Natural killer cell (primary cell): ENCODE results near the gene MON1B. TPM values are rescaled to one million over a fixed set of nuclear protein-coding genes. Genes with fewer than 3 reads are reported as not detected.
A peak's percentile ranks its signal among the peaks of the same experiment; 100 is the strongest.

ENCODE experiments used
- ATAC-seq, 3 donors: fragments of 150-1000 bp in 2 of 3; fragments of 200-7000 bp in 1 of 3; cut with Tn5 transposase; 1 replicate in 1 of 3; 2 replicates in 2 of 3; pipeline ENCODE4 v1.10.0; 2021; ENCODE audit warnings: mild to moderate bottlenecking in 2 of 3, moderate library complexity in 2 of 3
- DNase-seq, 2 donors: peaks; one replicate each; pipeline versions ENCODE4 v3.0.0 to v3.0.0-alpha.2; 2013 to 2021; ENCODE audit warnings: mixed read lengths in 1 of 2
- H3K27ac ChIP-seq: one replicate; pipeline ENCODE4 v1.5.1; 2013; ENCODE audit warnings: mild to moderate bottlenecking, low read length
- H3K27me3 ChIP-seq: one replicate; pipeline ENCODE4 v1.6.1; 2013; ENCODE audit warnings: low read length; ENCODE audit not compliant: control insufficient read depth, insufficient read depth
- H3K36me3 ChIP-seq: one replicate; pipeline ENCODE4 v1.6.1; 2013; ENCODE audit warnings: low read length; ENCODE audit not compliant: control insufficient read depth, insufficient read depth
- H3K4me1 ChIP-seq: one replicate; pipeline ENCODE4 v1.6.1; 2013; ENCODE audit warnings: low read length; ENCODE audit not compliant: control insufficient read depth, insufficient read depth
- H3K4me3 ChIP-seq: one replicate; pipeline ENCODE4 v1.5.1; 2013; ENCODE audit warnings: low read length
- H3K9me3 ChIP-seq: one replicate; pipeline ENCODE4 v1.6.1; 2013; ENCODE audit warnings: low read length; ENCODE audit not compliant: control insufficient read depth, insufficient read depth
- H3K27ac Mint-ChIP-seq, 2 donors: one replicate each; pipeline ENCODE4 v1.8.0; 2022; ENCODE audit warnings: mild to moderate bottlenecking in 2 of 2, mixed read lengths in 2 of 2, moderate library complexity in 1 of 2
- H3K27me3 Mint-ChIP-seq, 2 donors: one replicate each; pipeline ENCODE4 v1.8.0; 2022; ENCODE audit warnings: low read depth in 2 of 2, mixed read lengths in 2 of 2
- H3K36me3 Mint-ChIP-seq: one replicate; pipeline ENCODE4 v1.8.0; 2022; ENCODE audit warnings: mixed read lengths
- H3K4me1 Mint-ChIP-seq, 2 donors: one replicate each; pipeline ENCODE4 v1.8.0; 2022; ENCODE audit warnings: mixed read lengths in 2 of 2
- H3K4me3 Mint-ChIP-seq: one replicate; pipeline ENCODE4 v1.8.0; 2022; ENCODE audit warnings: mild to moderate bottlenecking, moderate library complexity, mixed read lengths
- H3K9me3 Mint-ChIP-seq, 2 donors: one replicate each; pipeline ENCODE4 v1.8.0; 2022; ENCODE audit warnings: mixed read lengths in 2 of 2
- CTCF ChIP-seq: fragments of 200-600 bp; IDR thresholded peaks from one replicate; pipeline ENCODE4 v1.8.0; 2022; ENCODE audit warnings: antibody characterized with exemption
- WGBS: methylation state at CpG from one replicate; pipeline ENCODE4 v1.1.7; 2013; ENCODE audit warnings: missing lambda C conversion rate; ENCODE audit not compliant: insufficient coverage; 5-methylcytosine and 5-hydroxymethylcytosine counted together
- intact Hi-C: fragments of 100-400 bp; cut with micrococcal nuclease; formaldehyde crosslinking; loops from one replicate; pipeline ENCODE4 v1.14.2; 2022
- total RNA-seq, 4 donors: library from RNA; stranded (reverse); fragments of 120-200 nt in 1 of 4; gene quantifications; one replicate each; pipeline versions ENCODE4 v1.2.3 to v1.2.4, GENCODE V29; 2013 to 2022

The MON1B gene
- total RNA-seq, 3 donors from 2014 or later (not counting 1 experiment from before 2014, with no cell fraction given) = 88.6 to 97.8 (median 91.1) TPM

- no peaks in the 10 kb centered on the region for H3K9me3 ChIP-seq
- TF ChIP-seq CTCF = no peak
- H3K27me3 Mint-ChIP-seq = no peaks in the 10 kb centered on the region
- H3K27ac ChIP-seq = no peak within 1 kb of the TSS
- H3K36me3 Mint-ChIP-seq = peaks cover 7% of the 10 kb centered on the region
- no peaks in the 10 kb centered on the region for H3K9me3 Mint-ChIP-seq
- peaks cover 10 to 21% of the 10 kb centered on the region in 2 donors for H3K4me1 Mint-ChIP-seq
- H3K27ac Mint-ChIP-seq = peak within 1 kb of the TSS in 1 of 2 donors; percentile 30
- WGBS = 94% methylated on average over 16 of the region's 18 CpGs
- H3K4me3 Mint-ChIP-seq = no peak within 1 kb of the TSS
- no peak within 1 kb of the TSS for H3K4me3 ChIP-seq
- intact Hi-C loops = no loop called here
- H3K27me3 ChIP-seq = no peaks in the 10 kb centered on the region
- ATAC-seq (no peak), DNase-seq (no peak)
- H3K36me3 ChIP-seq = peaks cover 48% of the 10 kb centered on the region
- H3K4me1 ChIP-seq = no peaks in the 10 kb centered on the region
These were observed 8.2 kb downstream of the MON1B start, which contains the start of gene SYCE1L for GRCh38 chr16:77199211-77199610. SYCE1L (plus strand) TSS chr16:77199408; CDS start chr16:77199452, 44 bp downstream.

GRCh38 chr16:77206533-77206932 is 15.5 kb downstream of the MON1B start:
- H3K4me3 ChIP-seq = no peak overlapping the region
- ATAC-seq (no peak), DNase-seq (no peak)
- no peaks in the 10 kb centered on the region for H3K27me3 ChIP-seq
- H3K4me1 ChIP-seq = peaks cover 1% of the 10 kb centered on the region
- Mint-ChIP-seq H3K27ac (no peak overlapping the region), H3K4me3 (no peak overlapping the region), H3K27me3 (no peaks in the 10 kb centered on the region), H3K4me1 (peaks cover 0 to 3% of the 10 kb centered on the region in 2 donors), H3K36me3 (no peaks in the 10 kb centered on the region), H3K9me3 (no peaks in the 10 kb centered on the region)
- H3K27ac ChIP-seq = no peak overlapping the region
- WGBS = 98% methylated on average over 2 of the region's 2 CpGs
- H3K36me3 ChIP-seq = no peaks in the 10 kb centered on the region
- H3K9me3 ChIP-seq = no peaks in the 10 kb centered on the region
- intact Hi-C loops = no loop called here
- no peak for TF ChIP-seq CTCF

- H3K27ac ChIP-seq = no peak overlapping the region
- no peaks in the 10 kb centered on the region for H3K9me3 ChIP-seq
- DNase-seq (no peak), ATAC-seq (no peak)
- WGBS = 86% methylated on average over 5 of the region's 5 CpGs
- no peak overlapping the region for H3K27ac Mint-ChIP-seq
- H3K4me1 Mint-ChIP-seq = peaks cover 0 to 7% of the 10 kb centered on the region in 2 donors
- no peak overlapping the region for H3K4me3 Mint-ChIP-seq
- intact Hi-C loops = no loop called here
- H3K36me3 Mint-ChIP-seq = no peaks in the 10 kb centered on the region
- no peaks in the 10 kb centered on the region for H3K27me3 ChIP-seq
- TF ChIP-seq CTCF = no peak
- H3K36me3 ChIP-seq = no peaks in the 10 kb centered on the region
- H3K27me3 Mint-ChIP-seq = no peaks in the 10 kb centered on the region
- peaks cover 6% of the 10 kb centered on the region for H3K4me1 ChIP-seq
- H3K9me3 Mint-ChIP-seq = no peaks in the 10 kb centered on the region
- no peak overlapping the region for H3K4me3 ChIP-seq
These were observed 16.0 kb downstream of the MON1B start for GRCh38 chr16:77207030-77207429.

- H3K36me3 Mint-ChIP-seq = no peaks in the 10 kb centered on the region
- no peaks in the 10 kb centered on the region for H3K9me3 Mint-ChIP-seq
- no peaks in the 10 kb centered on the region for H3K27me3 Mint-ChIP-seq
- intact Hi-C loops = no loop called here
- WGBS = 82% methylated on average over 3 of the region's 3 CpGs
- no peak overlapping the region for H3K4me3 Mint-ChIP-seq
- no peak for DNase-seq
- Histone ChIP-seq H3K4me1 (peaks cover 12% of the 10 kb centered on the region), H3K4me3 (no peak overlapping the region), H3K27me3 (no peaks in the 10 kb centered on the region), H3K9me3 (no peaks in the 10 kb centered on the region), H3K27ac (no peak overlapping the region), H3K36me3 (no peaks in the 10 kb centered on the region)
- no peak for TF ChIP-seq CTCF
- H3K4me1 Mint-ChIP-seq = peaks cover 0 to 15% of the 10 kb centered on the region in 2 donors
- H3K27ac Mint-ChIP-seq = no peak overlapping the region
- ATAC-seq = no peak
These were observed 17.4 kb downstream of the MON1B start for GRCh38 chr16:77208382-77208781.
